Muscle layer of colon (tissue), 2 donors: Measurements from ENCODE around the gene TSR1.

Experiments
- H3K27ac ChIP-seq: one replicate; pipeline ENCODE4 v1.7.0; 2013; ENCODE audit warnings: low read depth, mild to moderate bottlenecking, low read length, moderate library complexity
- H3K27me3 ChIP-seq, 2 donors: one replicate each; pipeline ENCODE4 v1.7.0; 2013; ENCODE audit warnings: low read length in 2 of 2, mild to moderate bottlenecking in 2 of 2; ENCODE audit not compliant: insufficient read depth in 2 of 2, control insufficient read depth in 1 of 2
- H3K36me3 ChIP-seq: one replicate; pipeline ENCODE4 v1.7.0; 2013; ENCODE audit warnings: mild to moderate bottlenecking, low read length; ENCODE audit not compliant: insufficient read depth
- H3K4me1 ChIP-seq: one replicate; pipeline ENCODE4 v1.7.0; 2013; ENCODE audit warnings: mild to moderate bottlenecking, low read length; ENCODE audit not compliant: insufficient read depth
- H3K4me3 ChIP-seq, 2 donors: one replicate each; pipeline ENCODE4 v1.7.0; 2013; ENCODE audit warnings: low read length in 2 of 2, low read depth in 1 of 2, mild to moderate bottlenecking in 1 of 2, moderate library complexity in 1 of 2
- H3K9ac ChIP-seq: one replicate; pipeline ENCODE4 v1.7.0; 2013; ENCODE audit warnings: low read length
- H3K9me3 ChIP-seq: one replicate; pipeline ENCODE4 v1.7.0; 2013; ENCODE audit warnings: mild to moderate bottlenecking, low read length
- donor health status: abdominal sarcoma.
- donor health status: Adenocarcinoma of cecum.

TSR1 gene

GRCh38 chr17:2299136-2299535 is 37.1 kb downstream of the TSR1 start:
- H3K36me3 ChIP-seq, result peaks cover 56% of the 10 kb centered on the region
- H3K27me3 ChIP-seq, result no peaks in the 10 kb centered on the region

GRCh38 chr17:2297023-2297422 is 39.2 kb downstream of the TSR1 start:
- Histone ChIP-seq H3K9ac (no peak overlapping the region), H3K9me3 (no peaks in the 10 kb centered on the region), H3K4me1 (peaks cover 10% of the 10 kb centered on the region), H3K36me3 (peaks cover 71% of the 10 kb centered on the region), H3K27ac (no peak overlapping the region), H3K4me3 (no peak overlapping the region), H3K27me3 (no peaks in the 10 kb centered on the region)

More at GRCh38 chr17:2299136-2299535, 37.1 kb downstream of the TSR1 start:
- Histone ChIP-seq H3K9me3 (no peaks in the 10 kb centered on the region), H3K4me1 (peaks cover 18% of the 10 kb centered on the region), H3K4me3 (no peak overlapping the region), H3K27ac (no peak overlapping the region), H3K9ac (no peak overlapping the region)

GRCh38 chr17:2295575-2295974 is 40.7 kb downstream of the TSR1 start:
- no peaks in the 10 kb centered on the region for H3K4me1 ChIP-seq

GRCh38 chr17:2292100-2292499 is 44.2 kb downstream of the TSR1 start:
- no peaks in the 10 kb centered on the region for H3K27me3 ChIP-seq
- no peaks in the 10 kb centered on the region for H3K4me1 ChIP-seq
- H3K9ac ChIP-seq, result no peak overlapping the region
- no peak overlapping the region for H3K27ac ChIP-seq
- no peak overlapping the region for H3K4me3 ChIP-seq
- H3K36me3 ChIP-seq, result peaks cover 66% of the 10 kb centered on the region
- no peaks in the 10 kb centered on the region for H3K9me3 ChIP-seq

More at GRCh38 chr17:2295575-2295974, 40.7 kb downstream of the TSR1 start:
- Histone ChIP-seq H3K27me3 (no peaks in the 10 kb centered on the region), H3K9ac (no peak overlapping the region), H3K27ac (no peak overlapping the region), H3K36me3 (peaks cover 81% of the 10 kb centered on the region), H3K9me3 (no peaks in the 10 kb centered on the region), H3K4me3 (no peak overlapping the region)

- H3K27me3 ChIP-seq, result no peaks in the 10 kb centered on the region
- H3K9me3 ChIP-seq, result no peaks in the 10 kb centered on the region
- no peak overlapping the region for H3K27ac ChIP-seq
- H3K4me3 ChIP-seq, result no peak overlapping the region
- H3K4me1 ChIP-seq, result no peaks in the 10 kb centered on the region
- H3K36me3 ChIP-seq, result peaks cover 54% of the 10 kb centered on the region
- no peak overlapping the region for H3K9ac ChIP-seq
Observed at GRCh38 chr17:2289878-2290478, 46.3 kb downstream of the TSR1 start.

- Histone ChIP-seq H3K9me3 (no peaks in the 10 kb centered on the region), H3K9ac (no peak overlapping the region)
Observed at GRCh38 chr17:2283302-2283701, 53.0 kb downstream of the TSR1 start.

GRCh38 chr17:2282297-2282873 is 53.9 kb downstream of the TSR1 start:
- no peaks in the 10 kb centered on the region for H3K9me3 ChIP-seq
- no peaks in the 10 kb centered on the region for H3K27me3 ChIP-seq
- peaks cover 4% of the 10 kb centered on the region for H3K4me1 ChIP-seq
- H3K36me3 ChIP-seq, result peaks cover 60% of the 10 kb centered on the region
- H3K9ac ChIP-seq, result no peak overlapping the region
- H3K4me3 ChIP-seq, result no peak overlapping the region
- H3K27ac ChIP-seq, result no peak overlapping the region

More at GRCh38 chr17:2283302-2283701, 53.0 kb downstream of the TSR1 start:
- H3K4me1 ChIP-seq, result peaks cover 4% of the 10 kb centered on the region
- no peak overlapping the region for H3K27ac ChIP-seq
- no peak overlapping the region for H3K4me3 ChIP-seq
- no peaks in the 10 kb centered on the region for H3K27me3 ChIP-seq
- peaks cover 64% of the 10 kb centered on the region for H3K36me3 ChIP-seq

- Histone ChIP-seq H3K27ac (no peak overlapping the region), H3K27me3 (no peaks in the 10 kb centered on the region), H3K4me1 (peaks cover 4% of the 10 kb centered on the region), H3K9ac (no peak overlapping the region), H3K36me3 (peaks cover 48% of the 10 kb centered on the region), H3K4me3 (no peak overlapping the region), H3K9me3 (no peaks in the 10 kb centered on the region)
Observed at GRCh38 chr17:2279707-2280106, 56.5 kb downstream of the TSR1 start.

GRCh38 chr17:2277429-2278170 is 58.7 kb downstream of the TSR1 start:
- Histone ChIP-seq H3K27me3 (no peaks in the 10 kb centered on the region), H3K9ac (no peak overlapping the region), H3K9me3 (no peaks in the 10 kb centered on the region), H3K36me3 (peaks cover 44% of the 10 kb centered on the region), H3K4me3 (no peak overlapping the region), H3K27ac (no peak overlapping the region), H3K4me1 (peaks cover 4% of the 10 kb centered on the region)

- H3K36me3 ChIP-seq, result peaks cover 30% of the 10 kb centered on the region
- no peaks in the 10 kb centered on the region for H3K4me1 ChIP-seq
- no peak overlapping the region for H3K27ac ChIP-seq
- no peaks in the 10 kb centered on the region for H3K9me3 ChIP-seq
- H3K9ac ChIP-seq, result no peak overlapping the region
- H3K27me3 ChIP-seq, result no peaks in the 10 kb centered on the region
- no peak overlapping the region for H3K4me3 ChIP-seq
Observed at GRCh38 chr17:2275722-2276121, 60.5 kb downstream of the TSR1 start.

- Histone ChIP-seq H3K36me3 (peaks cover 34% of the 10 kb centered on the region), H3K4me1 (no peaks in the 10 kb centered on the region), H3K9me3 (no peaks in the 10 kb centered on the region), H3K27ac (no peak overlapping the region), H3K9ac (no peak overlapping the region), H3K27me3 (no peaks in the 10 kb centered on the region), H3K4me3 (no peak overlapping the region)
Observed at GRCh38 chr17:2274414-2274813, 61.8 kb downstream of the TSR1 start.
